Stomach (tissue), 4 donors: ENCODE measurements around the gene VIPR2.

Experiments used
- POLR2A ChIP-seq, 4 donors: fragments of 450-650 bp; IDR thresholded peaks; one replicate each; pipeline ENCODE4 v1.6.1; 2016; ENCODE audit warnings: antibody characterized with exemption in 4 of 4, control low read depth in 2 of 4, mild to moderate bottlenecking in 1 of 4, moderate library complexity in 1 of 4
- POLR2AphosphoS5 ChIP-seq, 3 donors: sonication (generic); formaldehyde crosslinking; IDR thresholded peaks; one replicate each; pipeline ENCODE4 v1.6.1; 2016; ENCODE audit warnings: antibody characterized with exemption in 3 of 3
- TF ChIP-seq, protein P1 (sequence below), 7 experiments: fragments of 450-650 bp in 4 of 7; fragments of 200-600 bp in 3 of 7; sonication (generic) in 3 of 7; IDR thresholded peaks; one replicate each; pipeline ENCODE4 v1.5.1; 2016 to 2019; ENCODE audit warnings: antibody characterized with exemption in 7 of 7, control low read depth in 2 of 7, mild to moderate bottlenecking in 1 of 7

DNA sequence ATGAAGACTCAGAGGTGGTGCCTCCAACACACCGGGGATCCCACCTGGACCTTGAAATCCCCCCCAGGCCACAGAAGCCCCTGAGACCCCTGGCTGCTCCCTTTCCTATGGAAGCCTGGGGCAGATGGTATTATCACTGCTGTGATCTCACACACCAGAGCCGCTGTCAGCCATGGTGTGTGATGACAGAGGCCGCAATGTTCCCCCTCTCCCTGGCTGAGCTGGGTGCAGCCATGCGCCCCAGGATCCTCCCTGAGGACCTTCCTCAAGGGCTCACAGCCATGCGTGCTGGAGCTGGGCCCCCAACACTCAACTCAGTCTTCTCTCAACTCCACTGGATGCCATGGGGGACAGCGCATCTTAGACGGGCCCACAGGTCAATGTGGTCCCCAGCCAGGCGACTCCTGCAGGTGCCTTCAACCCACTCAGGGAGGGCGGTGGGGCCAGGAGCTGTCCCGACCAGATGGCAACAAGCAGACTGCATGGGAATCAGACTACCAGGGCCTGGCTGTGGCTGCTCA lies 44.9 kb downstream of the VIPR2 start:
- TF ChIP-seq POLR2AphosphoS5 (IDR thresholded peaks at IDR 0.05) (no peak), POLR2A (IDR thresholded peaks at IDR 0.05) (no peak)
- TF ChIP-seq, protein P1, sequence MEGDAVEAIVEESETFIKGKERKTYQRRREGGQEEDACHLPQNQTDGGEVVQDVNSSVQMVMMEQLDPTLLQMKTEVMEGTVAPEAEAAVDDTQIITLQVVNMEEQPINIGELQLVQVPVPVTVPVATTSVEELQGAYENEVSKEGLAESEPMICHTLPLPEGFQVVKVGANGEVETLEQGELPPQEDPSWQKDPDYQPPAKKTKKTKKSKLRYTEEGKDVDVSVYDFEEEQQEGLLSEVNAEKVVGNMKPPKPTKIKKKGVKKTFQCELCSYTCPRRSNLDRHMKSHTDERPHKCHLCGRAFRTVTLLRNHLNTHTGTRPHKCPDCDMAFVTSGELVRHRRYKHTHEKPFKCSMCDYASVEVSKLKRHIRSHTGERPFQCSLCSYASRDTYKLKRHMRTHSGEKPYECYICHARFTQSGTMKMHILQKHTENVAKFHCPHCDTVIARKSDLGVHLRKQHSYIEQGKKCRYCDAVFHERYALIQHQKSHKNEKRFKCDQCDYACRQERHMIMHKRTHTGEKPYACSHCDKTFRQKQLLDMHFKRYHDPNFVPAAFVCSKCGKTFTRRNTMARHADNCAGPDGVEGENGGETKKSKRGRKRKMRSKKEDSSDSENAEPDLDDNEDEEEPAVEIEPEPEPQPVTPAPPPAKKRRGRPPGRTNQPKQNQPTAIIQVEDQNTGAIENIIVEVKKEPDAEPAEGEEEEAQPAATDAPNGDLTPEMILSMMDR (IDR thresholded peaks at IDR 0.05) = no peak
